ENCODE results near the gene MAGEA12.
"Not testable (repeated sequence)": the region's sequence is repeated elsewhere in the genome, so short reads cannot be mapped to it uniquely, and the experiment has no call there.

The MAGEA12 gene

DNA sequence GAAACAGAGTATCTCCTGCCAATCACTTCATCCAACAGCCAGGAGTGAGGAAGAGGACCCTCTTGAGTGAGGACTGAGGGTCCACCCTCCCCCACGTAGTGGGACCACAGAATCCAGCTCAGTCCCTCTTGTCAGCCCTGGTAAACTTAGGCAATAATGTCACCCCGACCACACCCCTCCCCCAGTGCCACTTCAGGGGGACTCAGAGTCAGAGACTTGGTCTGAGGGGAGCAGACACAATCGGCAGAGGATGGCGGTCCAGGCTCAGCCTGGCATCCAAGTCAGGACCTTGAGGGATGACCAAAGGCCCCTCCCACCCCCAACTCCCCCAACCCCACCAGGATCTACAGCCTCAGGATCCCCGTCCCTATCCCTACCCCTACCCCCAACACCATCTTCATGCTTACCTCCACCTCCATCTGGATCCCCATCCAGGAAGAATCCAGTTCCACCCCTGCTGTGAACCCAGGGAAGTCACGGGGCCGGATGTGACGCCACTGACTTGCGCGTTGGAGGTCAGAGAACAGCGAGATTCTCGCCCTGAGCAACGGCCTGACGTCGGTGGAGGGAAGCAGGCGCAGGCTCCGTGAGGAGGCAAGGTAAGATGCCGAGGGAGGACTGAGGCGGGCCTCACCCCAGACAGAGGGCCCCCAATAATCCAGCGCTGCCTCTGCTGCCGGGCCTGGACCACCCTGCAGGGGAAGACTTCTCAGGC, at the start of gene MAGEA12, which contains the start of gene CSAG1:
Gene MAGEA12, plus strand, starts transcription at position 497 of the 715 bp plus-strand sequence. CDS start 2,405 bp downstream, outside the sequence.
Gene CSAG1, minus strand, starts transcription at position 461 of the 715 bp plus-strand sequence. CDS start 1,261 bp downstream, outside the sequence.
- no peak for DNase-seq (ENCODE audit: low read depth in 2 of 2)

DNA sequence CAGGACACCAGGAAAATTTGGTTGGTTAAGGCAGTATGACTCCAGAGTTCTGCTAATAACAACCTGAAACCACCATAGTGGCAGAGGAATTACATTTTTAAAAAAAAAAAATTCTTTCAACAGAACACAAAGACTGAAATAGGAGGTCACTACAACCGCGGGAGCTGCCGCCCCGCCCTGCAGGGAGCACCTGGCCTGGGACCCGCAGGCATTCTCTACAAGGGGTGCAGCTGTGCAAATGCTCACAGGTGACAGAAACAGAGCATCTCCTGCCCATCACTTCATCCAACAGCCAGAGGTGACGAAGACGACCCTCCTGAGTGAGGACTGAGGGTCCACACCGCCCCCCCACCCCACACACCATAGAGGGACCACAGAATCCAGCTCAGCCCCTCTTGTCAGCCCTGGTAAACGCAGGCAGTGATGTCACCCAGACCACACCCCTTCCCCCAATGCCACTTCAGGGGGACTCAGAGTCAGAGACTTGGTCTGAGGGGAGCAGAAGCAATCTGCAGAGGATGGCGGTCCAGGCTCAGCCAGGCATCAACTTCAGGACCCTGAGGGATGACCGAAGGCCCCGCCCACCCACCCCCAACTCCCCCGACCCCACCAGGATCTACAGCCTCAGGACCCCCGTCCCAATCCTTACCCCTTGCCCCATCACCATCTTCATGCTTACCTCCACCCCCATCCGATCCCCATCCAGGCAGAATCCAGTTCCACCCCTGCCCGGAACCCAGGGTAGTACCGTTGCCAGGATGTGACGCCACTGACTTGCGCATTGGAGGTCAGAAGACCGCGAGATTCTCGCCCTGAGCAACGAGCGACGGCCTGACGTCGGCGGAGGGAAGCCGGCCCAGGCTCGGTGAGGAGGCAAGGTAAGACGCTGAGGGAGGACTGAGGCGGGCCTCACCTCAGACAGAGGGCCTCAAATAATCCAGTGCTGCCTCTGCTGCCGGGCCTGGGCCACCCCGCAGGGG, 35.3 kb upstream of the MAGEA12 start, which contains the start of gene MAGEA3:
Gene MAGEA3, plus strand, starts transcription at position 843 of the 980 bp plus-strand sequence. CDS start 2,039 bp downstream, outside the sequence.
- DNase-seq (ENCODE audit: low read depth in 2 of 2), result not testable (repeated sequence)

- not testable (repeated sequence) for DNase-seq (ENCODE audit: low read depth in 2 of 2)
Observed at GRCh38 chrX:152700390-152700789, 33.2 kb upstream of the MAGEA12 start.

GRCh38 chrX:152706500-152706899, 27.1 kb upstream of the MAGEA12 start:
- not testable (repeated sequence) for DNase-seq (ENCODE audit: low read depth in 2 of 2)

- not testable (repeated sequence) for DNase-seq (ENCODE audit: low read depth in 2 of 2)
Observed at GRCh38 chrX:152709173-152709572, 24.4 kb upstream of the MAGEA12 start, which contains the start of gene CSAG2. Gene CSAG2, minus strand, starts transcription at chrX:152709273. Its CDS starts 161 bp downstream, at chrX:152709112.

GRCh38 chrX:152713195-152713594, 20.4 kb upstream of the MAGEA12 start:
- DNase-seq (ENCODE audit: low read depth in 2 of 2), result not testable (repeated sequence)

- DNase-seq (ENCODE audit: low read depth in 2 of 2), result not testable (repeated sequence)
Observed at GRCh38 chrX:152713815-152714787, 19.5 kb upstream of the MAGEA12 start, which contains the start of gene MAGEA2B. Gene MAGEA2B, plus strand, starts transcription at chrX:152714628. Its CDS starts 2,479 bp downstream, at chrX:152717107.

- DNase-seq (ENCODE audit: low read depth in 2 of 2), result no peak
Observed at GRCh38 chrX:152725409-152725808, 8.1 kb upstream of the MAGEA12 start.

DNA sequence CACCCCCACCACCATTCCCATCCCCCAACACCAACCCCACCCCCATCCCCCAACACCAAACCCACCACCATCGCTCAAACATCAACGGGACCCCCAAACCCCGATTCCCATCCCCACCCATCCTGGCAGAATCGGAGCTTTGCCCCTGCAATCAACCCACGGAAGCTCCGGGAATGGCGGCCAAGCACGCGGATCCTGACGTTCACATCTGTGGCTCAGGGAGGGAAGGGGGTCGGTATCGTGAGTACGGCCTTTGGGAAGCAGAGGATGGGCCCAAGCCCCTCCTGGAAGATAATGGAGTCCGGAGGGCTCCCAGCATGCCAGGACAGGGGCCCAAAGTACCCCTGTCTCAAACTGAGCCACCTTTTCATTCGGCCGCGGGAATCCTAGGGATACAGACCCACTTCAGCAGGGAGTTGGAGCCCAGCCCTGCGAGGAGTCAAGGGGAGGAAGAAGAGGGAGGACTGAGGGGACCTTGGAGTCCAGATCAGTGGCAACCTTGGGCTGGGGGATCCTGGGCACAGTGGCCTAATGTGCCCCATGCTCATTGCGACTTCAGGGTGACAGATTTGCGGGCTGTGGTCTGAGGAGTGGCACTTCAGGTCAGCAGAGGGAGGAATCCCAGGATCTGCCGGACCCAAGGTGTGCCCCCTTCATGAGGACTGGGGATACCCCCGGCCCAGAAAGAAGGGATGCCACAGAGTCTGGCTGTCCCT, 744 bp downstream of the MAGEA12 start:
- DNase-seq (ENCODE audit: low read depth in 2 of 2), result not testable (repeated sequence)

DNA sequence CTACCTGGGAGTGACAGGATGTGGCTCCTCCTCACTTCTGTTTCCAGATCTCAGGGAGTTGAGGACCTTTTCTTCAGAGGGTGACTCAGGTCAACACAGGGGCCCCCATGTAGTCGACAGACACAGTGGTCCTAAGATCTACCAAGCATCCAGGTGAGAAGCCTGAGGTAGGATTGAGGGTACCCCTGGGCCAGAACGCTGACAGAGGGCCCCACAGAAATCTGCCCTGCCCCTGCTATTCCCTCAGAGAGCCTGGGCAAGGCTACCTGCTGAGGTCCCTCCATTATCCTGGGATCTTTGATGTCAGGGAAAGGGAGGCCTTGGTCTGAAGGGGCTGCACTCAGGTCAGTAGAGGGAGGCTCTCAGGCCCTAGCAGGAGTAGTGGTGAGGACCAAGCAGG, 1.5 kb downstream of the MAGEA12 start:
- DNase-seq (ENCODE audit: low read depth in 2 of 2), result no peak

DNA sequence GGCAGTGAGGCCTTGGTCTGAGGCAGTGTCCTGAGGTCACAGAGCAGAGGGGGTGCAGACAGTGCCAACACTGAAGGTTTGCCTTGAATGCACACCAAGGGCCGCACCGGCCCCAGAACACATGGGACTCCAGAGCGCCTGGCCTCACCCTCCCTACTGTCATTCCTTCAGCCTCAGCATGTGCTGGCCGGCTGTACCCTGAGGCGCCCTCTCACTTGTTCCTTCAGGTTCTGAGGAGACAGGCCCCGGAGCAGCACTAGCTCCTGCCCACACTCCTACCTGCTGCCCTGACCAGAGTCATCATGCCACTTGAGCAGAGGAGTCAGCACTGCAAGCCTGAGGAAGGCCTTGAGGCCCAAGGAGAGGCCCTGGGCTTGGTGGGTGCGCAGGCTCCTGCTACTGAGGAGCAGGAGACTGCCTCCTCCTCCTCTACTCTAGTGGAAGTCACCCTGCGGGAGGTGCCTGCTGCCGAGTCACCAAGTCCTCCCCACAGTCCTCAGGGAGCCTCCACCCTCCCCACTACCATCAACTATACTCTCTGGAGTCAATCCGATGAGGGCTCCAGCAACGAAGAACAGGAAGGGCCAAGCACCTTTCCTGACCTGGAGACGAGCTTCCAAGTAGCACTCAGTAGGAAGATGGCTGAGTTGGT, 2.4 kb downstream of the MAGEA12 start:
- DNase-seq (ENCODE audit: low read depth in 2 of 2), result no peak

DNA sequence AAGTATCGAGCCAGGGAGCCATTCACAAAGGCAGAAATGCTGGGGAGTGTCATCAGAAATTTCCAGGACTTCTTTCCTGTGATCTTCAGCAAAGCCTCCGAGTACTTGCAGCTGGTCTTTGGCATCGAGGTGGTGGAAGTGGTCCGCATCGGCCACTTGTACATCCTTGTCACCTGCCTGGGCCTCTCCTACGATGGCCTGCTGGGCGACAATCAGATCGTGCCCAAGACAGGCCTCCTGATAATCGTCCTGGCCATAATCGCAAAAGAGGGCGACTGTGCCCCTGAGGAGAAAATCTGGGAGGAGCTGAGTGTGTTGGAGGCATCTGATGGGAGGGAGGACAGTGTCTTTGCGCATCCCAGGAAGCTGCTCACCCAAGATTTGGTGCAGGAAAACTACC, 3.0 kb downstream of the MAGEA12 start:
- not testable (repeated sequence) for DNase-seq (ENCODE audit: low read depth in 2 of 2)

- DNase-seq (ENCODE audit: low read depth in 2 of 2), result no peak
Observed at GRCh38 chrX:152738560-152738959, 5.0 kb downstream of the MAGEA12 start.

- DNase-seq (ENCODE audit: low read depth in 2 of 2), result not testable (repeated sequence)
Observed at GRCh38 chrX:152753686-152754650, 20.4 kb downstream of the MAGEA12 start, which contains the start of gene MAGEA2. Gene MAGEA2, minus strand, starts transcription at chrX:152753842. Its CDS starts 2,479 bp downstream, at chrX:152751363.

- not testable (repeated sequence) for DNase-seq (ENCODE audit: low read depth in 2 of 2)
Observed at GRCh38 chrX:152754871-152755270, 21.3 kb downstream of the MAGEA12 start.

DNA sequence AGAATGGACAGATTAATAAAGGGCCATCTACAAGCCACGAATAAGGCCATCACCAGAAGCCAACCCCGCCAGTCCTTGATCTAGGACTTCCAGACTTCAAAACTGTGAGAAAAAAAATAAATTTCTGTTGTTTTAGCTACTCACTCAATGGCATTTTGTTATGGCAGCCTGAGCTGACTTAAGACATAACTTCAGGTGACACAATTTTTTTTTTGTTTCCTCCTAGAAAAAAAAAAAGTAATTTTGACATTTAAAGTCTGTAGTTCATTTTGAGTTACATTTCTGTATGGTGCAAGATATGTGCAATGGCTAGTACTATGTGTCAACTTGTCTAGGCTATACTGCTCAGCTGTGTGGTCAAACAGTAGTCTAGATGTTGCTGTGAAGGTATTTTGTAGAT, 25.4 kb downstream of the MAGEA12 start, which contains the start of gene CSAG3:
Gene CSAG3, plus strand, starts transcription at position 301 of the 400 bp plus-strand sequence.
- DNase-seq (ENCODE audit: low read depth in 2 of 2), result not testable (repeated sequence)

GRCh38 chrX:152759544-152759943, 26.0 kb downstream of the MAGEA12 start:
- not testable (repeated sequence) for DNase-seq (ENCODE audit: low read depth in 2 of 2)

GRCh38 chrX:152761582-152761981, 28.0 kb downstream of the MAGEA12 start:
- DNase-seq (ENCODE audit: low read depth in 2 of 2), result not testable (repeated sequence)

All from stimulated activated CD8-positive, alpha-beta memory T cell treated with anti-CD3 and anti-CD28 coated beads, Interleukin-15, amount 100 ng/mL, for 4 hours (primary cell).